K562 (cell line): ENCODE measurements around the gene SETD1B. TPM values are rescaled to one million over a fixed set of nuclear protein-coding genes. Genes with fewer than 3 reads are reported as not detected.

Experiments used
- ARID1B ChIP-seq: fragments of 450-650 bp; IDR thresholded peaks from 2 replicates; pipeline ENCODE4 v1.6.1; 2016; ENCODE audit warnings: antibody characterized with exemption, mild to moderate bottlenecking, inconsistent platforms
- ATF4 ChIP-seq: fragments of 450-650 bp; formaldehyde crosslinking; IDR thresholded peaks from 2 replicates; pipeline ENCODE4 v1.4.0; 2022; ENCODE audit warnings: mild to moderate bottlenecking, moderate library complexity
- BDP1 ChIP-seq: IDR thresholded peaks from 3 replicates; pipeline ENCODE4 v1.6.1; 2011; ENCODE audit not compliant: insufficient read length, insufficient read depth
- CTBP1 ChIP-seq: fragments of 450-650 bp; IDR thresholded peaks from 2 replicates; pipeline ENCODE4 v1.6.1; 2016; ENCODE audit warnings: borderline replicate concordance
- FOXO4 ChIP-seq: fragments of 450-650 bp; formaldehyde crosslinking; IDR thresholded peaks from 2 replicates; pipeline ENCODE4 v1.4.0; 2020; ENCODE audit warnings: mild to moderate bottlenecking, moderate library complexity
- HMG20B ChIP-seq: fragments of 250-450 bp; sonication (Bioruptor Pico); IDR thresholded peaks from 2 replicates; pipeline ENCODE4 v1.5.0; 2021; ENCODE audit warnings: mild to moderate bottlenecking
- MEIS2 ChIP-seq: fragments of 450-650 bp; IDR thresholded peaks from 2 replicates; pipeline ENCODE4 v1.6.1; 2014; ENCODE audit warnings: mild to moderate bottlenecking; ENCODE audit not compliant: partially characterized antibody
- NFIC ChIP-seq: fragments of 450-650 bp; IDR thresholded peaks from 2 replicates; pipeline ENCODE4 v1.6.1; 2017; ENCODE audit warnings: mild to moderate bottlenecking, inconsistent platforms
- NRF1 ChIP-seq, 2 experiments: fragments of 450-650 bp; IDR thresholded peaks in 1 of 2; conservative IDR thresholded peaks in 1 of 2; 2 replicates each; pipeline ENCODE4 v1.6.1; 2014; ENCODE audit warnings: mild to moderate bottlenecking in 2 of 2
- POLR2B ChIP-seq: fragments of 450-650 bp; IDR thresholded peaks from 2 replicates; pipeline ENCODE4 v1.6.1; 2018; ENCODE audit warnings: low read depth; ENCODE audit not compliant: partially characterized antibody
- UBTF ChIP-seq, 2 experiments: IDR thresholded peaks; 2 replicates each; pipeline ENCODE4 v1.6.1; 2012; ENCODE audit warnings: improper control_type of control experiment in 2 of 2, low read depth in 2 of 2, low read length in 2 of 2, borderline replicate concordance in 1 of 2
- XRCC5 ChIP-seq: fragments of 200-400 bp; formaldehyde crosslinking; IDR thresholded peaks from 2 replicates; pipeline ENCODE4 v1.6.1; 2017; ENCODE audit warnings: low read depth, mild to moderate bottlenecking, low read length
- polyA plus RNA-seq, 8 experiments: library from polyadenylated mRNA; depleted of rRNA in 4 of 8; stranded (reverse) in 5 of 8; unstranded in 3 of 8; fragments of >200 nt; fragmentation: Nextera tagmentation in 2 of 8; fragmentation: Illumina TruSeq in 1 of 8; extraction: Ambion mirVana in 2 of 8; extraction: Trizol in 1 of 8; gene quantifications; 2 replicates each; pipeline versions ENCODE4 v1.2.1 to v1.2.3, GENCODE V29; 2011 to 2014; ENCODE audit warnings: inconsistent platforms in 1 of 8, missing spikeins in 1 of 8
- total RNA-seq, 7 experiments: library from RNA; depleted of rRNA in 6 of 7; stranded (reverse); fragments of >200 nt in 6 of 7; fragmentation: Illumina TruSeq in 2 of 7; extraction: Trizol in 2 of 7; gene quantifications; 2 replicates each; pipeline versions ENCODE4 v1.2.1 to v1.2.3, GENCODE V29; 2011 to 2021; ENCODE audit warnings: low replicate concordance in 1 of 7
- TF ChIP-seq, protein P1 (sequence below): fragments of 450-650 bp; IDR thresholded peaks from 2 replicates; pipeline ENCODE4 v1.7.1; 2018; ENCODE audit warnings: mild to moderate bottlenecking, low read depth; ENCODE audit not compliant: partially characterized antibody
- TF ChIP-seq, protein P2 (sequence below): fragments of 250-450 bp; sonication (Bioruptor Pico); IDR thresholded peaks from 2 replicates; pipeline ENCODE4 v1.4.0; 2020; ENCODE audit warnings: mild to moderate bottlenecking, moderate library complexity

Gene SETD1B
- total and polyA plus RNA-seq, 9 of the 15 experiments (the other 6 are each of a cell fraction or from before 2014, with no cell fraction given): 0.48 to 26.6 (median 2.3) TPM

DNA sequence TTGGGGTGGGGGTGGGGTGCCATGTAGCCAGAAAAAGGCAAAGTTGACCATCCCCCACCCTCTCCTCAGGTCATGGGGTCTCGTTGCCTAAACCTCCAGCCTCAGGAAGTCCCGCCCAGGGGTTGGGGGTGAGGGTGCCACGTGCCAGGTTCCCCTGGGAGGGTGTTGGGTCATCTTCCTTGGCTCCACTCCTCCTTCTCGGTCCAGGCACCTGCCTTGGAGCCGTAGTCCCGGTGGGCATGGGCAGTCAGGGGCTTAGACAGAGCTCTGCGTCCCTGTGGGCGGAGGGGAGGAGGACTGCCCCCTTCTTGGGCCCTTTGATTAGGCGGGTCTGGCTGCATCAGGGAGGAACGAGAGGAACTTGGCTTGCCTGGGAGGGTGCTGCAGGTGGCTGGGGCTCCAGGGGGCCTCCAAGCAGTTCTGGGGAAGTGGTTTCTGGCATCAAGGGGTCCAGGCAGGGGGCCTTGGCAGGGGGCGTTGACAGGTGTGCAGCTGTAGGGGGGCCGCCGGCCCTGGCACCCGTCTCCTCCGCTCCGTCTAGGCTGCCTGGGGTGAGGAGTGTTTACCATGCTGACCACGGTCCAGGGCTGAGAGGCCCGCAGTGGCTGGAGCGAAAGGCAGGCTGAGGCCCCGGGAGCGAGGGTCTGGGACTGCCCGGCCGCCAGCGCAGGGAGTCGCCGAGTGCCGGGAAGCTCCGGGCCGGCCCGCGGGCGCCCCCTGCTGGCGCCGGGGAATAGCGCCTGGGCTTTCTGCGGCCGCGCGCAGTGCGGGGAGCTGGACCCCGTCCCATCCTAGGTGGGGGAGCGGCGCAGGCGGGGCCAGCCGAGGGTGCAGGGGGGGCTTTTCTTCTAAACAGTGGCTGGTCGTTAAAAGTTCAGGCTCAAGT lies 7.9 kb downstream of the SETD1B start (continued):
- no peak for TF ChIP-seq FOXO4
- no peak for TF ChIP-seq NFIC
- TF ChIP-seq, protein P1, sequence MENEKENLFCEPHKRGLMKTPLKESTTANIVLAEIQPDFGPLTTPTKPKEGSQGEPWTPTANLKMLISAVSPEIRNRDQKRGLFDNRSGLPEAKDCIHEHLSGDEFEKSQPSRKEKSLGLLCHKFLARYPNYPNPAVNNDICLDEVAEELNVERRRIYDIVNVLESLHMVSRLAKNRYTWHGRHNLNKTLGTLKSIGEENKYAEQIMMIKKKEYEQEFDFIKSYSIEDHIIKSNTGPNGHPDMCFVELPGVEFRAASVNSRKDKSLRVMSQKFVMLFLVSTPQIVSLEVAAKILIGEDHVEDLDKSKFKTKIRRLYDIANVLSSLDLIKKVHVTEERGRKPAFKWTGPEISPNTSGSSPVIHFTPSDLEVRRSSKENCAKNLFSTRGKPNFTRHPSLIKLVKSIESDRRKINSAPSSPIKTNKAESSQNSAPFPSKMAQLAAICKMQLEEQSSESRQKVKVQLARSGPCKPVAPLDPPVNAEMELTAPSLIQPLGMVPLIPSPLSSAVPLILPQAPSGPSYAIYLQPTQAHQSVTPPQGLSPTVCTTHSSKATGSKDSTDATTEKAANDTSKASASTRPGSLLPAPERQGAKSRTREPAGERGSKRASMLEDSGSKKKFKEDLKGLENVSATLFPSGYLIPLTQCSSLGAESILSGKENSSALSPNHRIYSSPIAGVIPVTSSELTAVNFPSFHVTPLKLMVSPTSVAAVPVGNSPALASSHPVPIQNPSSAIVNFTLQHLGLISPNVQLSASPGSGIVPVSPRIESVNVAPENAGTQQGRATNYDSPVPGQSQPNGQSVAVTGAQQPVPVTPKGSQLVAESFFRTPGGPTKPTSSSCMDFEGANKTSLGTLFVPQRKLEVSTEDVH: no peak
- no peak for TF ChIP-seq BDP1
- TF ChIP-seq NRF1 (conservative IDR thresholded peaks at IDR 0.05 in 1 of 2, IDR thresholded peaks at IDR 0.05 in 1 of 2): peak; percentile 51 to 63
- TF ChIP-seq MEIS2: no peak
- no peak for TF ChIP-seq HMG20B (CRISPR knock-in tag)
- no peak for TF ChIP-seq ARID1B
- TF ChIP-seq CTBP1: 0 out of 2 replicates have a peak, but pooled peaks have one; percentile 19
- TF ChIP-seq, protein P2, sequence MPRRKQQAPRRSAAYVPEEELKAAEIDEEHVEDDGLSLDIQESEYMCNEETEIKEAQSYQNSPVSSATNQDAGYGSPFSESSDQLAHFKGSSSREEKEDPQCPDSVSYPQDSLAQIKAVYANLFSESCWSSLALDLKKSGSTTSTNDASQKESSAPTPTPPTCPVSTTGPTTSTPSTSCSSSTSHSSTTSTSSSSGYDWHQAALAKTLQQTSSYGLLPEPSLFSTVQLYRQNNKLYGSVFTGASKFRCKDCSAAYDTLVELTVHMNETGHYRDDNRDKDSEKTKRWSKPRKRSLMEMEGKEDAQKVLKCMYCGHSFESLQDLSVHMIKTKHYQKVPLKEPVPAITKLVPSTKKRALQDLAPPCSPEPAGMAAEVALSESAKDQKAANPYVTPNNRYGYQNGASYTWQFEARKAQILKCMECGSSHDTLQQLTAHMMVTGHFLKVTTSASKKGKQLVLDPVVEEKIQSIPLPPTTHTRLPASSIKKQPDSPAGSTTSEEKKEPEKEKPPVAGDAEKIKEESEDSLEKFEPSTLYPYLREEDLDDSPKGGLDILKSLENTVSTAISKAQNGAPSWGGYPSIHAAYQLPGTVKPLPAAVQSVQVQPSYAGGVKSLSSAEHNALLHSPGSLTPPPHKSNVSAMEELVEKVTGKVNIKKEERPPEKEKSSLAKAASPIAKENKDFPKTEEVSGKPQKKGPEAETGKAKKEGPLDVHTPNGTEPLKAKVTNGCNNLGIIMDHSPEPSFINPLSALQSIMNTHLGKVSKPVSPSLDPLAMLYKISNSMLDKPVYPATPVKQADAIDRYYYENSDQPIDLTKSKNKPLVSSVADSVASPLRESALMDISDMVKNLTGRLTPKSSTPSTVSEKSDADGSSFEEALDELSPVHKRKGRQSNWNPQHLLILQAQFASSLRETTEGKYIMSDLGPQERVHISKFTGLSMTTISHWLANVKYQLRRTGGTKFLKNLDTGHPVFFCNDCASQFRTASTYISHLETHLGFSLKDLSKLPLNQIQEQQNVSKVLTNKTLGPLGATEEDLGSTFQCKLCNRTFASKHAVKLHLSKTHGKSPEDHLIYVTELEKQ: no peak
- no peak for TF ChIP-seq ATF4 (CRISPR knock-in tag)
- TF ChIP-seq POLR2B: no peak
- 0 out of 2 replicates have a peak, but pooled peaks have one; percentile 14 for TF ChIP-seq XRCC5
- peak; percentile 59 to 71; a peak in 2 of 4 replicates for TF ChIP-seq UBTF (IDR thresholded peaks at IDR 0.05; ENCODE audit: borderline replicate concordance in 1 of 2, low read depth in 2 of 2, low read length in 2 of 2)
